Subcutaneous adipose tissue (tissue), 4 donors: ENCODE results near the gene CAB39. TPM values are rescaled to one million over a fixed set of nuclear protein-coding genes. Genes with fewer than 3 reads are reported as not detected.

Experiments
- small RNA-seq: library from RNA; depleted of rRNA; stranded (forward); fragments of <200 nt; gene quantifications from one replicate; pipeline ENCODE3, GENCODE V24; 2016
- total RNA-seq, 4 donors: library from RNA; depleted of rRNA; stranded (reverse); fragments of >200 nt; gene quantifications; one replicate each; pipeline ENCODE4 v1.1.0, GENCODE V29; 2016
- TF ChIP-seq, protein P1 (sequence below): fragments of 450-650 bp; IDR thresholded peaks from one replicate; pipeline ENCODE4 v1.5.1; 2016; ENCODE audit warnings: low read depth, mild to moderate bottlenecking, control low read depth, antibody characterized with exemption, moderate library complexity

CAB39 gene
- total RNA-seq, 4 donors from 2014 or later: 93.8 to 142 (median 107) TPM

DNA sequence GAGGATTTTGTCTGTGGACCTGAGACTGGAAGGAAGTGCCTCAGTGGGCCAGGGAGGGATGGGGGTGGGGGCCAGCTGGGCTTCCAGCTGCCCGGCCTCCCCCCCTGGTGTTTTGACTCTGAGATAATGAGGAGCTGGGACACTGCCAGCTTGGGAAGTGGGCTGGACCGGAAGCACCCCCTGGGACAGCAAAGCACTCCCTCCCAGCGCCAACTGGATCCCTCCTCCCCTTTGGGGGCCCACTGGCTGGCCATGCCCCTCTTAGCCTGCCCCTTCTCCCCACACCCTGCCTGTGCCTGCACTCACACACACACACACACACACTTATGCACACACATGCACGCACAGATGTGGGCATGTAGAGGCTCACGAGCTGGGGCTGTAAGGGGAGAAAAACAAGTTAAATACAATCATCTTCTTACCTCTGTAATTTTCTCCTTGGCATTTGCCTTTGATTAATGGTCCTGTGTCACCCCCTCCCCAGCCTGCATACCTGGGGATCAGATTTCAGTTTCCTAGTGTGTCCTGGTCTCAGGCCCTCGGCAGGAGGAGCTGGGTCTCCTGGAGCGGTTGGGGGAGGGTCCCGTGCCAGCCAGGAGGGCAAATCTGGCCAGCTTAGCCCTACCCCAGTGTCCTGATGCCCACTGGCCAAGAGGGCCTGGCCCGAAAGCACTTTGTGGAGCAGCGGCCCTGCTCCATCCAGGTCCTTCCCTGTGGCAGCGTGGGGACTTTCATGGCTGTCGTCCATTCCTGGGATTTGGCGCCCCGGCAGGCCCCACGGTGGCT is 155.7 kb downstream of the CAB39 start:
- TF ChIP-seq, protein P1, sequence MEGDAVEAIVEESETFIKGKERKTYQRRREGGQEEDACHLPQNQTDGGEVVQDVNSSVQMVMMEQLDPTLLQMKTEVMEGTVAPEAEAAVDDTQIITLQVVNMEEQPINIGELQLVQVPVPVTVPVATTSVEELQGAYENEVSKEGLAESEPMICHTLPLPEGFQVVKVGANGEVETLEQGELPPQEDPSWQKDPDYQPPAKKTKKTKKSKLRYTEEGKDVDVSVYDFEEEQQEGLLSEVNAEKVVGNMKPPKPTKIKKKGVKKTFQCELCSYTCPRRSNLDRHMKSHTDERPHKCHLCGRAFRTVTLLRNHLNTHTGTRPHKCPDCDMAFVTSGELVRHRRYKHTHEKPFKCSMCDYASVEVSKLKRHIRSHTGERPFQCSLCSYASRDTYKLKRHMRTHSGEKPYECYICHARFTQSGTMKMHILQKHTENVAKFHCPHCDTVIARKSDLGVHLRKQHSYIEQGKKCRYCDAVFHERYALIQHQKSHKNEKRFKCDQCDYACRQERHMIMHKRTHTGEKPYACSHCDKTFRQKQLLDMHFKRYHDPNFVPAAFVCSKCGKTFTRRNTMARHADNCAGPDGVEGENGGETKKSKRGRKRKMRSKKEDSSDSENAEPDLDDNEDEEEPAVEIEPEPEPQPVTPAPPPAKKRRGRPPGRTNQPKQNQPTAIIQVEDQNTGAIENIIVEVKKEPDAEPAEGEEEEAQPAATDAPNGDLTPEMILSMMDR: no peak

DNA sequence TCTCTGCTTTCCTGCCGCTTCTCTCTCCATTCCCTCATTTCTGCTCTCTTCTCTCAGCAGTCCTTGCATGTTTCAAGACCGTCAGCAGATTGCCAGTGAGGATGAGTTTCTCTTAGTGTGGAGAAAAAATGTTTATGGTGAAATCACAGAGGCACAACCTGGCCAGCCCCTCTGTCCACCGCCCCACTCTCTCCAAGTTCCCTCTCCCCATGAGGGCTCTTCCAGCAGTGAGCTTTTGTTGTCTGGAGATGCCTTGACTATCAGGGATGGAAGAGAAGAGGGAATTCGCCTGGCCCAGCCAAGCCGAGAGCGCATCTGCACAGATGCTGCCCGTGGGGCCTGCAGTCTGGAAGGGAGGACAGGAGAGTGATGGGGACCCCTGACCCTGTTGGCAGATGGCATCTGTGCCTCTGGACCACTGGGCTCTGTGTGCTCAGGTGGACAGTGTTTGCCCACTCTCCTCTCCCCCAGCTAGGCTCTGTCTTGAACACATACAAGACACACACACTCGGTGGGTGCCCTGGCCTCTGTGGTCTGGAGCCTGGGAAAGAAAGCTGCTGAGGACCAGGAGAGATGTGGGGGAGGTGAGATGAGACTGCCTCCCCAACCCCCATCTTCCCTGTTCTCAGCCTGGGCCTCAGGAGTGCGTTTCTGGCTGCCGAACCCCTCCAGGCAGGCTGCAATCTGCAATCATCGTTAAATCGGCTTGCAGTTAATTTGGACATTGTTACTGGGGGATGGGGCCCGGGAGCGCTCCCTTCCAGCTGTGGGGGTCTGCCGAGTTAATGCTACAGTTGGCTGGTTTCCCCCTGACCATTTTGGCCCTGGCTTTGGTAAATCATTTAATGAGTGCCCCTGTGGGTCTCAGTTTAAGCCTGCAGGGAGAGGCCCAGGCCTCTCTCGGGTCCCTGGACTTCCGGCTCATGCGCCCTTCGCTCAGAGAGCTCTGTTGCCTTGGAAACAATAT is 156.6 kb downstream of the CAB39 start:
- TF ChIP-seq, protein P1: no peak

DNA sequence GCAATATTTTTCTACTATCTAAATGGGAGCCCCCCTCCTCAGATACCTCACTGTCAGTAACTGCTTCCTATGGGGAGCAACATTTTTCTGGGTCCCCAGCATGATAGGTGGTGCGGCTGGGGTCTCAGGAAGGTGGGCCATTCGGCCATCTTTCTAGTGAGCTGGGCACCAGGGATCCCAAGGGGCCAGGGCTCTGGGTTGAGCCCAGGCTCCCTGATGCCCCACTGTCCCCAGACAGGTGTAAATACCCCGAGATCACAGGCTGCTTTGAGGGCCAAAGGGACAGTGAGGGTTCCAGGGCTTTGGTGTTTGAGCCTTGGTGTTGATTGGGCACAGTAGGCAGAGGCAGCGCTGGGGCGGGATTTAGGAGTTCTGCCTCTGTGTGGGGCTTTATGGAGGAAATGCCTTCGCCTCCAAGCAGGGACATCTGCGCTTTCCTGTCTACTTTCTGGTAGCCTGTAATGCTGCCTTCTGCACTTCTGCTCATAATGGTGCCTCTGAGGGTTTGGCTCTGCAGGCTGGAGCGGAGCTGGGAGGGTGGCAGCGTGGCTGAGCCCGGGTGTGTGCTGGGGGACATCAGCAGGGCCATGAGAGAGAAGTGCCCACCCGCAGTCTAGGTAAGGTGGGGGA is 157.4 kb downstream of the CAB39 start:
- TF ChIP-seq, protein P1: no peak

Small RNA genes lying within 50 kb of the gene (small RNA-seq; reads per million reads assigned to genes)
- gene BANF1P3 (not detected), gene RNU6-268P (not detected)

Other genes starting within 250 kb of the CAB39 start
- gene ITM2C, start 152.1 kb downstream of the CAB39 start, total RNA-seq: 10 to 100 TPM; 14.0 to 22.2 (median 19.9) TPM
- gene GPR55, start 212.4 kb downstream of the CAB39 start, total RNA-seq: under 1 TPM in 3 of 4 donors, not detected in 1; under 0.01 to 0.38 (median 0.17) TPM